HepG2 (cell line): Measurements from ENCODE around the gene ZNF48. TPM values are rescaled to one million over a fixed set of nuclear protein-coding genes. Genes with fewer than 3 reads are reported as not detected.
A peak's percentile ranks its signal among the peaks of the same experiment; 100 is the strongest.

ENCODE experiments used
- ARID2 ChIP-seq: sonication (generic); formaldehyde crosslinking; IDR thresholded peaks from 2 replicates; pipeline ENCODE4 v1.8.1; 2022; ENCODE audit warnings: mild to moderate bottlenecking, missing genetic modification reagents, borderline replicate concordance
- CCAR2 ChIP-seq: fragments of 200-400 bp; formaldehyde crosslinking; optimal IDR thresholded peaks from 2 replicates; pipeline ENCODE3; 2018; ENCODE audit warnings: low read depth, mild to moderate bottlenecking, low read length, moderate library complexity
- FOXC1 ChIP-seq: sonication (generic); formaldehyde crosslinking; IDR thresholded peaks from 2 replicates; pipeline ENCODE4 v1.8.0; 2022; ENCODE audit warnings: mild to moderate bottlenecking, missing genetic modification reagents, borderline replicate concordance
- GZF1 ChIP-seq: sonication (generic); formaldehyde crosslinking; IDR thresholded peaks from 2 replicates; pipeline ENCODE4 v1.5.1; 2020; ENCODE audit warnings: mild to moderate bottlenecking, missing genetic modification reagents
- PRMT3 ChIP-seq: sonication (generic); formaldehyde crosslinking; IDR thresholded peaks from 2 replicates; pipeline ENCODE4 v1.8.1; 2022; ENCODE audit warnings: low read depth, mild to moderate bottlenecking, moderate library complexity, missing genetic modification reagents, borderline replicate concordance
- ZNF17 ChIP-seq: sonication (generic); formaldehyde crosslinking; IDR thresholded peaks from 2 replicates; pipeline ENCODE4 v1.5.0; 2020; ENCODE audit warnings: mild to moderate bottlenecking, missing genetic modification reagents
- ZNF296 ChIP-seq: sonication (generic); formaldehyde crosslinking; conservative IDR thresholded peaks from 2 replicates; pipeline ENCODE4 v1.5.0; 2020; ENCODE audit warnings: mild to moderate bottlenecking, missing genetic modification reagents
- ZNF598 ChIP-seq: sonication (generic); formaldehyde crosslinking; IDR thresholded peaks from 2 replicates; pipeline ENCODE4 v1.5.1; 2020; ENCODE audit warnings: mild to moderate bottlenecking, missing genetic modification reagents, borderline replicate concordance
- ZNF614 ChIP-seq: IDR thresholded peaks from 2 replicates; pipeline ENCODE4 v1.6.1; 2018; ENCODE audit warnings: missing biosample characterization, missing genetic modification reagents, inconsistent platforms, borderline replicate concordance
- ZNF644 ChIP-seq: IDR thresholded peaks from 2 replicates; pipeline ENCODE4 v1.6.1; 2016; ENCODE audit warnings: low read depth
- polyA plus RNA-seq, 8 experiments: library from polyadenylated mRNA; depleted of rRNA in 3 of 8; stranded (reverse) in 7 of 8; unstranded in 1 of 8; fragments of >200 nt; fragmentation: Illumina TruSeq in 4 of 8; extraction: Trizol in 4 of 8; gene quantifications; 2 replicates each; pipeline versions ENCODE4 v1.2.1 to v1.2.3, GENCODE V29; 2011 to 2016; ENCODE audit warnings: low read depth in 4 of 8, missing spikeins in 1 of 8, mixed read lengths in 1 of 8; ENCODE audit not compliant: insufficient read depth in 1 of 8
- total RNA-seq, 5 experiments: library from RNA; depleted of rRNA; stranded (reverse); fragments of >200 nt; fragmentation: Illumina TruSeq; extraction: Trizol; gene quantifications; 2 replicates each; pipeline ENCODE4 v1.2.3, GENCODE V29; 2016; ENCODE audit warnings: low read depth in 1 of 5
- TF ChIP-seq, protein P1 (sequence below): sonication (generic); IDR thresholded peaks from 2 replicates; pipeline ENCODE4 v1.6.1; 2016; ENCODE audit warnings: low read depth, borderline replicate concordance
- TF ChIP-seq, protein P2 (sequence below): sonication (generic); formaldehyde crosslinking; IDR thresholded peaks from 2 replicates; pipeline ENCODE4 v1.4.0; 2020; ENCODE audit warnings: missing genetic modification reagents
- TF ChIP-seq, protein P3 (sequence below): sonication (generic); formaldehyde crosslinking; IDR thresholded peaks from 2 replicates; pipeline ENCODE4 v1.4.0; 2020; ENCODE audit warnings: mild to moderate bottlenecking, missing genetic modification reagents
- TF ChIP-seq, protein P4 (sequence below): sonication (generic); formaldehyde crosslinking; IDR thresholded peaks from 2 replicates; pipeline ENCODE4 v1.4.0; 2020; ENCODE audit warnings: missing genetic modification reagents, mild to moderate bottlenecking, borderline replicate concordance
- TF ChIP-seq, protein P5 (sequence below): IDR thresholded peaks from 2 replicates; pipeline ENCODE4 v1.6.1; 2016; ENCODE audit warnings: control low read depth
- TF ChIP-seq, protein P6 (sequence below): IDR thresholded peaks from 2 replicates; pipeline ENCODE4 v1.6.1; 2018; ENCODE audit warnings: missing genetic modification reagents, mild to moderate bottlenecking, missing compliant biosample characterization
- TF ChIP-seq, protein P7 (sequence below): sonication (generic); formaldehyde crosslinking; IDR thresholded peaks from 2 replicates; pipeline ENCODE4 v1.4.0; 2020; ENCODE audit warnings: mild to moderate bottlenecking, missing genetic modification reagents
- TF ChIP-seq, protein P8 (sequence below): sonication (generic); formaldehyde crosslinking; IDR thresholded peaks from 2 replicates; pipeline ENCODE4 v1.5.0; 2020; ENCODE audit warnings: missing genetic modification reagents

ZNF48 gene
- total and polyA plus RNA-seq, 2 of the 13 experiments (the other 11 are each of a cell fraction or from before 2014, with no cell fraction given): 9.9 to 12.3 TPM

DNA sequence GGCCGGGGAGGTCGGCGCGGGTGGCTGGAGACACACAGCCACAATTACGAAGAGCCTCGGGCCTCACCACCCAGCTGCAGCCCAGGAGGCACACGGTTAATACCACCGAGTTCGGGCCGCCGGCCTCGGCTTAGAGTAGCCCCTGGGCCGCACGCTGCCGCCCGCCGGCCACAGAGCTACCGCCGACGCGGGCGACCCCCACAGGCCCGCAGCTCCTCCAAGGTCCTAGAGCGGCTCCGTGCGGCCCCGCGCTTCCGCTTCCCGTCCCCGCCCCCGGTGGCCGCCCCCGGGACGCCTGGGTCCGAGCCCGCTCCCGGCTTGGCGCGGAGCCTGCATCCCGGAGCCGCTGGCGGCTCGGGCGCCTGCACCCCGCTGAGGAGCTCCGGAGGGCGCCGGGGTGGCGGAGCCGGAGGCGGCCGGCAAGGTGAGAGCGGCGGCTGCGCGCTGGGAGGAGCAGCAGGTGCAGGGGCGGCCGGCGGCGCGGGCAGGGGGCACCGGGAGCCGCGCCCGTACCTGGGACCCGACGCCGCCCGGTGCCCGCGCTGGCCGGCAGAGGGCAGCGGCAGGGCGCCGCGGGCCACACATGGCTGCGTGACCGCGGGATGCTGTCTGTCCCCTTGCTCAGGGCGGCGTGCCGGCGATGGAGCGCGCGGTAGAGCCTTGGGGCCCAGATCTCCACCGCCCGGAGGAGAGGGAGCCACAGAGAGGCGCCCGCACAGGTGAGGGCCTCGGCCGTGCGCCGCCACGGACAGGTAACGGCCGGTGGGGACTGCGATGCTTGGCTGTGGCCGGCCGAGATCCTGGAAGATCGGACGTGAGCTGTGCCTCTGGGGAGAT, at the start of gene ZNF48 (continued):
- TF ChIP-seq, protein P1, sequence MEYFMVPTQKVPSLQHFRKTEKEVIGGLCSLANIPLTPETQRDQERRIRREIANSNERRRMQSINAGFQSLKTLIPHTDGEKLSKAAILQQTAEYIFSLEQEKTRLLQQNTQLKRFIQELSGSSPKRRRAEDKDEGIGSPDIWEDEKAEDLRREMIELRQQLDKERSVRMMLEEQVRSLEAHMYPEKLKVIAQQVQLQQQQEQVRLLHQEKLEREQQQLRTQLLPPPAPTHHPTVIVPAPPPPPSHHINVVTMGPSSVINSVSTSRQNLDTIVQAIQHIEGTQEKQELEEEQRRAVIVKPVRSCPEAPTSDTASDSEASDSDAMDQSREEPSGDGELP: peak; percentile 82; the same call in 1 of the 2 replicates
- peak; percentile 53 for TF ChIP-seq CCAR2
- TF ChIP-seq, protein P2, sequence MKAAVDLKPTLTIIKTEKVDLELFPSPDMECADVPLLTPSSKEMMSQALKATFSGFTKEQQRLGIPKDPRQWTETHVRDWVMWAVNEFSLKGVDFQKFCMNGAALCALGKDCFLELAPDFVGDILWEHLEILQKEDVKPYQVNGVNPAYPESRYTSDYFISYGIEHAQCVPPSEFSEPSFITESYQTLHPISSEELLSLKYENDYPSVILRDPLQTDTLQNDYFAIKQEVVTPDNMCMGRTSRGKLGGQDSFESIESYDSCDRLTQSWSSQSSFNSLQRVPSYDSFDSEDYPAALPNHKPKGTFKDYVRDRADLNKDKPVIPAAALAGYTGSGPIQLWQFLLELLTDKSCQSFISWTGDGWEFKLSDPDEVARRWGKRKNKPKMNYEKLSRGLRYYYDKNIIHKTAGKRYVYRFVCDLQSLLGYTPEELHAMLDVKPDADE: no peak; the same call in 1 of the 2 replicates
- no peak for TF ChIP-seq ZNF644 (CRISPR knock-in tag)
- TF ChIP-seq, protein P3, sequence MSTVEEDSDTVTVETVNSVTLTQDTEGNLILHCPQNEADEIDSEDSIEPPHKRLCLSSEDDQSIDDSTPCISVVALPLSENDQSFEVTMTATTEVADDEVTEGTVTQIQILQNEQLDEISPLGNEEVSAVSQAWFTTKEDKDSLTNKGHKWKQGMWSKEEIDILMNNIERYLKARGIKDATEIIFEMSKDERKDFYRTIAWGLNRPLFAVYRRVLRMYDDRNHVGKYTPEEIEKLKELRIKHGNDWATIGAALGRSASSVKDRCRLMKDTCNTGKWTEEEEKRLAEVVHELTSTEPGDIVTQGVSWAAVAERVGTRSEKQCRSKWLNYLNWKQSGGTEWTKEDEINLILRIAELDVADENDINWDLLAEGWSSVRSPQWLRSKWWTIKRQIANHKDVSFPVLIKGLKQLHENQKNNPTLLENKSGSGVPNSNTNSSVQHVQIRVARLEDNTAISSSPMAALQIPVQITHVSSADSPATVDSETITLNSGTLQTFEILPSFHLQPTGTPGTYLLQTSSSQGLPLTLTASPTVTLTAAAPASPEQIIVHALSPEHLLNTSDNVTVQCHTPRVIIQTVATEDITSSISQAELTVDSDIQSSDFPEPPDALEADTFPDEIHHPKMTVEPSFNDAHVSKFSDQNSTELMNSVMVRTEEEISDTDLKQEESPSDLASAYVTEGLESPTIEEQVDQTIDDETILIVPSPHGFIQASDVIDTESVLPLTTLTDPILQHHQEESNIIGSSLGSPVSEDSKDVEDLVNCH (CRISPR knock-in tag): 0 out of 2 replicates have a peak, but pooled peaks have one; percentile 85
- no peak for TF ChIP-seq GZF1 (CRISPR knock-in tag)
- peak; percentile 44; the same call in 1 of the 2 replicates for TF ChIP-seq ZNF614 (CRISPR knock-in tag)
- TF ChIP-seq, protein P4, sequence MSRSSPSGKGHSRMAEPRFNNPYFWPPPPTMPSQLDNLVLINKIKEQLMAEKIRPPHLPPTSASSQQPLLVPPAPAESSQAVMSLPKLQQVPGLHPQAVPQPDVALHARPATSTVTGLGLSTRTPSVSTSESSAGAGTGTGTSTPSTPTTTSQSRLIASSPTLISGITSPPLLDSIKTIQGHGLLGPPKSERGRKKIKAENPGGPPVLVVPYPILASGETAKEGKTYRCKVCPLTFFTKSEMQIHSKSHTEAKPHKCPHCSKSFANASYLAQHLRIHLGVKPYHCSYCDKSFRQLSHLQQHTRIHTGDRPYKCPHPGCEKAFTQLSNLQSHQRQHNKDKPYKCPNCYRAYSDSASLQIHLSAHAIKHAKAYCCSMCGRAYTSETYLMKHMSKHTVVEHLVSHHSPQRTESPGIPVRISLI (CRISPR knock-in tag): peak; percentile 75; the same call in 1 of the 2 replicates
- TF ChIP-seq ZNF296 (CRISPR knock-in tag): peak; percentile 75; the same call in 1 of the 2 replicates
- TF ChIP-seq ARID2 (CRISPR knock-in tag): no peak
- TF ChIP-seq PRMT3 (CRISPR knock-in tag): no peak
- TF ChIP-seq FOXC1 (CRISPR knock-in tag): peak; percentile 71; the same call in 1 of the 2 replicates
- TF ChIP-seq ZNF598: no peak
- TF ChIP-seq, protein P5, sequence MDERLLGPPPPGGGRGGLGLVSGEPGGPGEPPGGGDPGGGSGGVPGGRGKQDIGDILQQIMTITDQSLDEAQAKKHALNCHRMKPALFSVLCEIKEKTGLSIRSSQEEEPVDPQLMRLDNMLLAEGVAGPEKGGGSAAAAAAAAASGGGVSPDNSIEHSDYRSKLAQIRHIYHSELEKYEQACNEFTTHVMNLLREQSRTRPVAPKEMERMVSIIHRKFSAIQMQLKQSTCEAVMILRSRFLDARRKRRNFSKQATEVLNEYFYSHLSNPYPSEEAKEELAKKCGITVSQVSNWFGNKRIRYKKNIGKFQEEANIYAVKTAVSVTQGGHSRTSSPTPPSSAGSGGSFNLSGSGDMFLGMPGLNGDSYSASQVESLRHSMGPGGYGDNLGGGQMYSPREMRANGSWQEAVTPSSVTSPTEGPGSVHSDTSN: no peak
- TF ChIP-seq, protein P6, sequence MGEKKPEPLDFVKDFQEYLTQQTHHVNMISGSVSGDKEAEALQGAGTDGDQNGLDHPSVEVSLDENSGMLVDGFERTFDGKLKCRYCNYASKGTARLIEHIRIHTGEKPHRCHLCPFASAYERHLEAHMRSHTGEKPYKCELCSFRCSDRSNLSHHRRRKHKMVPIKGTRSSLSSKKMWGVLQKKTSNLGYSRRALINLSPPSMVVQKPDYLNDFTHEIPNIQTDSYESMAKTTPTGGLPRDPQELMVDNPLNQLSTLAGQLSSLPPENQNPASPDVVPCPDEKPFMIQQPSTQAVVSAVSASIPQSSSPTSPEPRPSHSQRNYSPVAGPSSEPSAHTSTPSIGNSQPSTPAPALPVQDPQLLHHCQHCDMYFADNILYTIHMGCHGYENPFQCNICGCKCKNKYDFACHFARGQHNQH (CRISPR knock-in tag): peak; percentile 36
- no peak for TF ChIP-seq ZNF17 (CRISPR knock-in tag)
- TF ChIP-seq, protein P7, sequence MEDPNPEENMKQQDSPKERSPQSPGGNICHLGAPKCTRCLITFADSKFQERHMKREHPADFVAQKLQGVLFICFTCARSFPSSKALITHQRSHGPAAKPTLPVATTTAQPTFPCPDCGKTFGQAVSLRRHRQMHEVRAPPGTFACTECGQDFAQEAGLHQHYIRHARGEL: 0 out of 2 replicates have a peak, but pooled peaks have one; percentile 1
- TF ChIP-seq, protein P8, sequence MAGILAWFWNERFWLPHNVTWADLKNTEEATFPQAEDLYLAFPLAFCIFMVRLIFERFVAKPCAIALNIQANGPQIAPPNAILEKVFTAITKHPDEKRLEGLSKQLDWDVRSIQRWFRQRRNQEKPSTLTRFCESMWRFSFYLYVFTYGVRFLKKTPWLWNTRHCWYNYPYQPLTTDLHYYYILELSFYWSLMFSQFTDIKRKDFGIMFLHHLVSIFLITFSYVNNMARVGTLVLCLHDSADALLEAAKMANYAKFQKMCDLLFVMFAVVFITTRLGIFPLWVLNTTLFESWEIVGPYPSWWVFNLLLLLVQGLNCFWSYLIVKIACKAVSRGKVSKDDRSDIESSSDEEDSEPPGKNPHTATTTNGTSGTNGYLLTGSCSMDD (CRISPR knock-in tag): no peak
